ENCODE results near the gene TRUB1.
"Not testable (repeated sequence)": the region's sequence is repeated elsewhere in the genome, so short reads cannot be mapped to it uniquely, and the experiment has no call there.

The TRUB1 gene

DNA sequence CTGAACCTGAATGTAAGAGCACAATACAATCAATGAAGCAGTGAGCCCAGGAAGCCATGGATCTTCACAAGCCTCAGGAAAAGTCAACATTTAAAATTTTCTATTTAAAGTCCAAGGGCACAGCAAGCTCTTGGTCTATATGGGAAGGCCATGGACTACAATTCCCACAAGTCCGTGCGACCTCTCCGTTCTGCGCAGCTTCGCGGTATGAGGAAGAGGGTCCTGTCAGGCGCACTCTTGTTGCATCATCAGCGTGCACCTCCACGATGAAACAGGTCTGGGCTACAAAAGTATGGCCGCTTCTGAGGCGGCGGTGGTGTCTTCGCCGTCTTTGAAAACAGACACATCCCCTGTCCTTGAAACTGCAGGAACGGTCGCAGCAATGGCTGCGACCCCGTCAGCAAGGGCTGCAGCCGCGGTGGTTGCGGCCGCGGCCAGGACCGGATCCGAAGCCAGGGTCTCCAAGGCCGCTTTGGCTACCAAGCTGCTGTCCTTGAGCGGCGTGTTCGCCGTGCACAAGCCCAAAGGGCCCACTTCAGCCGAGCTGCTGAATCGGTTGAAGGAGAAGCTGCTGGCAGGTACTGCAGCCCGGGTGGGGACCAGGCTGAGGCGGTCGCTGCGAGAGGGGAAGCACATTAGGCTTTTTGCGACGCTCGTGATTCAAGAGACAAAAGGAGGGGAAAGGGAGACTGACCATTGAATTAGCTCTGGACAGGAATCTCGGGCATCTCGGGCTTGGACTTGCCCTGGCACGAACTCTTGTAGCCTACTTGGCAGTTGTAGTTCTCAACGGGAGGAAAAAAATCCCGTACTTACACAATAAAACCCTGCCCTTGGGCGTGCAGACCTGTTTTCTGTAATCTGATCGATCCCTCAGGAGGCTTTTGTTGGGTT lies at the start of gene TRUB1:
Gene TRUB1, plus strand, starts transcription at position 234 of the 894 bp plus-strand sequence. Its CDS starts 59 bp downstream, at position 293.
- TF ChIP-seq EZH2 (IDR thresholded peaks at IDR 0.05; ENCODE audit: borderline replicate concordance, low read depth, low read length, severe bottlenecking): no peak
- TF ChIP-seq, protein P1, sequence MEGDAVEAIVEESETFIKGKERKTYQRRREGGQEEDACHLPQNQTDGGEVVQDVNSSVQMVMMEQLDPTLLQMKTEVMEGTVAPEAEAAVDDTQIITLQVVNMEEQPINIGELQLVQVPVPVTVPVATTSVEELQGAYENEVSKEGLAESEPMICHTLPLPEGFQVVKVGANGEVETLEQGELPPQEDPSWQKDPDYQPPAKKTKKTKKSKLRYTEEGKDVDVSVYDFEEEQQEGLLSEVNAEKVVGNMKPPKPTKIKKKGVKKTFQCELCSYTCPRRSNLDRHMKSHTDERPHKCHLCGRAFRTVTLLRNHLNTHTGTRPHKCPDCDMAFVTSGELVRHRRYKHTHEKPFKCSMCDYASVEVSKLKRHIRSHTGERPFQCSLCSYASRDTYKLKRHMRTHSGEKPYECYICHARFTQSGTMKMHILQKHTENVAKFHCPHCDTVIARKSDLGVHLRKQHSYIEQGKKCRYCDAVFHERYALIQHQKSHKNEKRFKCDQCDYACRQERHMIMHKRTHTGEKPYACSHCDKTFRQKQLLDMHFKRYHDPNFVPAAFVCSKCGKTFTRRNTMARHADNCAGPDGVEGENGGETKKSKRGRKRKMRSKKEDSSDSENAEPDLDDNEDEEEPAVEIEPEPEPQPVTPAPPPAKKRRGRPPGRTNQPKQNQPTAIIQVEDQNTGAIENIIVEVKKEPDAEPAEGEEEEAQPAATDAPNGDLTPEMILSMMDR (IDR thresholded peaks at IDR 0.05; ENCODE audit: borderline replicate concordance, extremely low read depth, low read length, poor library complexity, severe bottlenecking): no peak
- peak; percentile 92 for DNase-seq
- peak within 1 kb of the TSS; percentile 80 to 93 for H3K4me3 ChIP-seq (ENCODE audit: low read depth in 1 of 2, low read length in 2 of 2)

DNA sequence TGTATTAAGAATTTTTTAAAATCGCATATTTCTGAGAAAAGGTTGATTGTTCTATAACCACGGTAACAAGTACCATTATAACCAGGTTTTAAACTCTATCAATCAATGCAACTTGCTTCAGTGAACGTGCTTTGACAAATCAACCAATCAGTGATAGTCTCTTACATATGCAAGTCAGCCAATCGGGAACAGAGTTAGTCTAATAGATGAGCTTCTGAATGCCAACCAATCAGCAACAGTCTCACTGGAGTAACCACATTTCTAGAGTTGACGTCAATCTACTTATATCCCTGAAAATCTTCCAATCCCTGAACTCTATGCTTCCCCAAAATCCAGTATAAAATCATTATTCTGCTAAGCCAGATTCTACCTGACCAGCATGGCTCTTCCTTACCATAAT lies 44.7 kb upstream of the TRUB1 start:
- Histone ChIP-seq H3K9ac (ENCODE audit: low read depth, low read length) (no peak overlapping the region), H3K79me2 (ENCODE audit: insufficient read depth, low read length) (no peaks in the 10 kb centered on the region), H2AFZ (ENCODE audit: low read depth, low read length) (no peak overlapping the region), H3K27ac (ENCODE audit: low read length) (no peak overlapping the region), H3K9me3 (ENCODE audit: insufficient read depth, low read length, severe bottlenecking) (no peaks in the 10 kb centered on the region), H3K4me1 (ENCODE audit: insufficient read depth, low read length) (no peaks in the 10 kb centered on the region), H4K20me1 (ENCODE audit: insufficient read depth, low read length) (no peaks in the 10 kb centered on the region), H3K27me3 (ENCODE audit: insufficient read depth, low read length, poor library complexity) (peaks cover 4% of the 10 kb centered on the region), H3K4me2 (ENCODE audit: insufficient read depth, low read length) (no peak overlapping the region), H3K4me3 (ENCODE audit: low read depth in 1 of 2, low read length in 2 of 2) (no peak overlapping the region), H3K36me3 (ENCODE audit: insufficient read depth, low read length) (no peaks in the 10 kb centered on the region)
- no peak for ATAC-seq (ENCODE audit: insufficient read depth, low read depth)
- DNase-seq: no peak
- TF ChIP-seq, protein P1 (IDR thresholded peaks at IDR 0.05; ENCODE audit: borderline replicate concordance, extremely low read depth, low read length, poor library complexity, severe bottlenecking): no peak
- TF ChIP-seq EZH2 (IDR thresholded peaks at IDR 0.05; ENCODE audit: borderline replicate concordance, low read depth, low read length, severe bottlenecking): no peak

More for the DNA sequence above, at the start of gene TRUB1:
- H3K79me2 ChIP-seq (ENCODE audit: insufficient read depth, low read length): peaks cover 34% of the 10 kb centered on the region
- H3K27ac ChIP-seq (ENCODE audit: low read length): peak within 1 kb of the TSS; percentile 89
- H3K27me3 ChIP-seq (ENCODE audit: insufficient read depth, low read length, poor library complexity): no peaks in the 10 kb centered on the region
- peak within 1 kb of the TSS; percentile 85 for H3K9ac ChIP-seq (ENCODE audit: low read depth, low read length)
- H3K36me3 ChIP-seq (ENCODE audit: insufficient read depth, low read length): peaks cover 26% of the 10 kb centered on the region
- H3K9me3 ChIP-seq (ENCODE audit: insufficient read depth, low read length, severe bottlenecking): no peaks in the 10 kb centered on the region
- peaks cover 5% of the 10 kb centered on the region; the same call in 1 of the 2 replicates for H4K20me1 ChIP-seq (ENCODE audit: insufficient read depth, low read length)
- peaks cover 22% of the 10 kb centered on the region for H3K4me1 ChIP-seq (ENCODE audit: insufficient read depth, low read length)
- peak within 1 kb of the TSS; percentile 95 for H2AFZ ChIP-seq (ENCODE audit: low read depth, low read length)
- ATAC-seq (ENCODE audit: insufficient read depth, low read depth): peak; percentile 100
- peak within 1 kb of the TSS; percentile 82 for H3K4me2 ChIP-seq (ENCODE audit: insufficient read depth, low read length)

DNA sequence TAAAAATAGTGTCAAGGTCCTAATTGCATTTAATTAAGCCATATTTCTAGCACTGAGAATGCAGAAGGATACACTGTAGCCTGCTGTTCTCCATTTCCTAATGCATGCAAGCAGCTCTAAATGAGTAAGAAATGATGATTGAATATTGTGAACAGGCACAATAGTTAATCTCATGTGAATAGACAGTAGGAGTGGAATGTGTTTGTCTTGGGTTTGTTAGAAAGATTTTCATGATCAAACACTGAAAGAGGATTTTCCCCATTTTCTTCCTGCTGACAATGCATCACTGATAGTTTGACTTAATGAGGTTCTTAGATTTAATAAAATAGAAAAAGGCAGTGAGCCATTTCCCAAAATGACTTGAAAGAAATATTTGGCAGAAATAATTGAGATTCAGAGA lies 43.1 kb upstream of the TRUB1 start:
- ATAC-seq (ENCODE audit: insufficient read depth, low read depth) (no peak), DNase-seq (no peak)
- H3K27ac ChIP-seq (ENCODE audit: low read length): no peak overlapping the region
- no peaks in the 10 kb centered on the region for H3K9me3 ChIP-seq (ENCODE audit: insufficient read depth, low read length, severe bottlenecking)
- H3K27me3 ChIP-seq (ENCODE audit: insufficient read depth, low read length, poor library complexity): peaks cover 4% of the 10 kb centered on the region
- H3K4me1 ChIP-seq (ENCODE audit: insufficient read depth, low read length): no peaks in the 10 kb centered on the region
- H3K36me3 ChIP-seq (ENCODE audit: insufficient read depth, low read length): no peaks in the 10 kb centered on the region
- no peaks in the 10 kb centered on the region for H4K20me1 ChIP-seq (ENCODE audit: insufficient read depth, low read length)
- TF ChIP-seq, protein P1 (IDR thresholded peaks at IDR 0.05; ENCODE audit: borderline replicate concordance, extremely low read depth, low read length, poor library complexity, severe bottlenecking): no peak
- TF ChIP-seq EZH2 (IDR thresholded peaks at IDR 0.05; ENCODE audit: borderline replicate concordance, low read depth, low read length, severe bottlenecking): no peak
- no peak overlapping the region for H3K4me3 ChIP-seq (ENCODE audit: low read depth in 1 of 2, low read length in 2 of 2)
- H3K4me2 ChIP-seq (ENCODE audit: insufficient read depth, low read length): no peak overlapping the region
- H2AFZ ChIP-seq (ENCODE audit: low read depth, low read length): no peak overlapping the region
- H3K79me2 ChIP-seq (ENCODE audit: insufficient read depth, low read length): no peaks in the 10 kb centered on the region
- H3K9ac ChIP-seq (ENCODE audit: low read depth, low read length): no peak overlapping the region

DNA sequence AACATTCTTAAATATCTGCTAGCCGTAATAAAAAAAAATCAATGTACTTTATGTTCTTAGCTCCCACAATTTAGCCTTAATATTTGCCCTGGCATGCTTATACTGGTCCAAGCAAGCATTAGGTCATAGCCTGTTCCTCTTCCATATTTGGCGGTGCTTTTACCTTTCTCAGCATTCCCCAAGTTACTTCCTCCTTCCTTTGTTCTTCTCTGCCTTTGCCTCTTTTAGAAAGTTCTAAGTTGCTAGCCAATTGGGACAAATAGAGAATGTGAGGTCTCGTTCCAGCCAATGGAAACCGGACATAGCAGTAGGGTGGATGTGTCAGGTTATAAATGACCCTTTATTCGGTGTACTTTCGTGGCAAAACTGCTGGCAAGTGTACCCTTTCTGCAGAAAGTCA lies 41.0 kb upstream of the TRUB1 start:
- not testable (repeated sequence) for H3K4me3 ChIP-seq (ENCODE audit: low read depth in 1 of 2, low read length in 2 of 2); H4K20me1 ChIP-seq (ENCODE audit: insufficient read depth, low read length); H3K4me1 ChIP-seq (ENCODE audit: insufficient read depth, low read length); H3K4me2 ChIP-seq (ENCODE audit: insufficient read depth, low read length); ATAC-seq (ENCODE audit: insufficient read depth, low read depth); H3K9ac ChIP-seq (ENCODE audit: low read depth, low read length); H3K36me3 ChIP-seq (ENCODE audit: insufficient read depth, low read length); H2AFZ ChIP-seq (ENCODE audit: low read depth, low read length); H3K27ac ChIP-seq (ENCODE audit: low read length); H3K27me3 ChIP-seq (ENCODE audit: insufficient read depth, low read length, poor library complexity); H3K9me3 ChIP-seq (ENCODE audit: insufficient read depth, low read length, severe bottlenecking); H3K79me2 ChIP-seq (ENCODE audit: insufficient read depth, low read length); DNase-seq

All from DND-41 (cell line).